SK-N-MC (cell line): ENCODE data around the gene ERBB4.

ENCODE experiments used
- EZH2 ChIP-seq: fragments of 200-600 bp; sonication (generic); IDR thresholded peaks from one replicate; pipeline ENCODE4 v1.6.1; 2017; ENCODE audit warnings: antibody characterized with exemption
- POLR2AphosphoS5 ChIP-seq: IDR thresholded peaks from 2 replicates; pipeline ENCODE4 v1.6.1; 2012; ENCODE audit warnings: mild to moderate bottlenecking, low read depth, low read length, borderline replicate concordance

GRCh38 chr2:211564441-211564840 is 974.2 kb downstream of the ERBB4 start:
- TF ChIP-seq EZH2 (no peak), POLR2AphosphoS5 (no peak)
